Naive B cell (primary cell): ENCODE data around the gene CPNE6. TPM values are rescaled to one million over a fixed set of nuclear protein-coding genes. Genes with fewer than 3 reads are reported as not detected.

Experiments
- ATAC-seq, 2 donors: fragments of 150-1000 bp; cut with Tn5 transposase; 2 replicates each; pipeline ENCODE4 v1.10.0; 2021; ENCODE audit warnings: low read depth in 2 of 2, mild to moderate bottlenecking in 2 of 2, moderate library complexity in 2 of 2
- DNase-seq: peaks from one replicate; pipeline ENCODE4 v3.0.0; 2022
- H3K27ac Mint-ChIP-seq, 6 donors: one replicate each; pipeline ENCODE4 v1.8.0; 2020 to 2022; ENCODE audit warnings: mild to moderate bottlenecking in 6 of 6, mixed read lengths in 6 of 6, moderate library complexity in 5 of 6, inconsistent platforms in 2 of 6
- H3K27me3 Mint-ChIP-seq, 3 donors: one replicate each; pipeline ENCODE4 v1.8.0; 2021 to 2022; ENCODE audit warnings: mixed read lengths in 3 of 3, mild to moderate bottlenecking in 1 of 3
- H3K36me3 Mint-ChIP-seq, 2 donors: one replicate each; pipeline ENCODE4 v1.8.0; 2020 to 2022; ENCODE audit warnings: mixed read lengths in 2 of 2, inconsistent platforms in 1 of 2, mild to moderate bottlenecking in 1 of 2
- H3K4me1 Mint-ChIP-seq, 3 donors: one replicate each; pipeline ENCODE4 v1.8.0; 2020 to 2022; ENCODE audit warnings: mixed read lengths in 3 of 3, inconsistent platforms in 1 of 3, mild to moderate bottlenecking in 1 of 3, moderate library complexity in 1 of 3
- H3K4me3 Mint-ChIP-seq, 8 donors: one replicate each; pipeline ENCODE4 v1.8.0; 2020 to 2022; ENCODE audit warnings: mild to moderate bottlenecking in 8 of 8, mixed read lengths in 8 of 8, moderate library complexity in 8 of 8, inconsistent platforms in 2 of 8
- H3K9me3 Mint-ChIP-seq, 7 donors: one replicate each; pipeline ENCODE4 v1.8.0; 2020 to 2022; ENCODE audit warnings: mixed read lengths in 7 of 7, mild to moderate bottlenecking in 5 of 7, inconsistent platforms in 2 of 7, moderate library complexity in 1 of 7
- polyA plus RNA-seq, 6 donors: library from polyadenylated mRNA; unstranded; fragments of 300-500 nt; fragmentation: Illumina TruSeq; gene quantifications; one replicate each; pipeline ENCODE4 v1.2.3, GENCODE V29; 2021; ENCODE audit warnings: low read depth in 6 of 6

The CPNE6 gene
- polyA plus RNA-seq, 6 donors from 2014 or later, result 1.1 TPM; not detected in 5

DNA sequence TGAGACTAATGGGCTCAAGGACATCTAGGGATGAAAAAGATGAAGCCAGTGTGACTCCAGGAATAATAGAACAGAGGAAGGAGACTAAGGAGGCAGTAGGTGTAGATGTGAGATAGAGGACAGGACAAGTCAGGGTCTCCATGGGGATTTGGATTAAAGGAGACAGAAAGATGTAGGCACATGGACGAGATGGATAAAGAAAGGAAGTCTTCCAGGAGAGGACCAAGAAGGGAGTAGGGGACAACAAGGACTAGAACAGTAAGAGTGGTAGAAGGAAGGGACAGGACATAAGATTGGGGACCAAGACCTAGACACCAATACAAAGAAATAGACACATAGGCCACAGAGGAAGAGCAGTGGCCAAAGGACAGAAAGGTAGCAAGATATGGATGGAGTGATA, 15.6 kb downstream of the CPNE6 start:
- H3K4me3 Mint-ChIP-seq, result peak overlapping the region in 1 of 8 donors; percentile 59
- peaks cover 20 to 28% (median 20%) of the 10 kb centered on the region in 3 donors for H3K4me1 Mint-ChIP-seq
- DNase-seq (no peak), ATAC-seq (no peak)
- no peak overlapping the region for H3K27ac Mint-ChIP-seq
- no peaks in the 10 kb centered on the region for H3K36me3 Mint-ChIP-seq
- H3K27me3 Mint-ChIP-seq, result no peaks in the 10 kb centered on the region
- H3K9me3 Mint-ChIP-seq, result no peaks in the 10 kb centered on the region

DNA sequence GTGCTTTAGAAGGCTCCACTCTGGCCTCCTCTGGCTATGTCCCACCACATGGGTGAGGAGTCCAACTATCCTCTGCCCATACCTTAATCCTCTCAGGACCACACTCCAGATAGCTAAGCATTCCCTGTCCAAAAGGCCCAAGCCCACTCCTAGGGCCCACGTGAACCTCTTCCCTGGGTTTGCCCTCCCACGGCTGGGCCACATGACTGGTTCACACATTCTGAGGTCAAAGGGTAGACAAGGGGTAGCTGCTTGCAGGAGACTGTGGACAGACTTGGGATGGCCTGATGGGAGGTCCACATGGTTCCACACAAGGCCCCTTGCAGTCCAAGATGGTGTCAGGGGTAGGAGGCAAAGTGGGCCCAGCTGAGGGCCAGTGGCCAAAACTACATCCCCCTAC, 16.7 kb downstream of the CPNE6 start:
- no peaks in the 10 kb centered on the region for H3K9me3 Mint-ChIP-seq
- H3K27ac Mint-ChIP-seq, result no peak overlapping the region
- no peak overlapping the region for H3K4me3 Mint-ChIP-seq
- no peak for ATAC-seq
- DNase-seq, result no peak
- no peaks in the 10 kb centered on the region for H3K36me3 Mint-ChIP-seq
- H3K27me3 Mint-ChIP-seq, result no peaks in the 10 kb centered on the region
- H3K4me1 Mint-ChIP-seq, result peaks cover 15 to 31% (median 17%) of the 10 kb centered on the region in 3 donors

DNA sequence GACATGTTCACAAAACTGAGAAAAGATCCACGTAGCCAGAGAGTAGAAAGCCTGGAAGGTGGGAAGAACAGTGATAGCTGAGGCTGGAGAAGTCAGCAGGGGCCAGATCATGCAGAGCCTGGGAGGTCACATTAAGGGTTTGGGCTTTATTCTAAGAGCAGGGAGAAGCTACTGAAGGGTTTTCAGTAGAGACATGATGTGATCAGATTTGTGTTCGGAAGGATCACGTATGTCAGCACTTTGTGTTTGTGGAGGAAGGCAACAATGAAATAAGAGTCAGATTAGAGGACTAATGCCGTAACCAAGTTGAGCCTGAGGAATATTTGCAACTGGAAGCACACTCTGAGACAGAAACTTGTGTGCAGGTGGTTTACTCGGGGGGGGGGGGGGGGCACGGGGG, 18.5 kb downstream of the CPNE6 start:
- Mint-ChIP-seq H3K4me3 (peak overlapping the region in 1 of 8 donors; percentile 83), H3K4me1 (peaks cover 18 to 35% (median 21%) of the 10 kb centered on the region in 3 donors), H3K9me3 (no peaks in the 10 kb centered on the region), H3K27ac (no peak overlapping the region), H3K36me3 (peaks cover 0 to 5% of the 10 kb centered on the region in 2 donors), H3K27me3 (no peaks in the 10 kb centered on the region)
- DNase-seq (no peak), ATAC-seq (no peak)

DNA sequence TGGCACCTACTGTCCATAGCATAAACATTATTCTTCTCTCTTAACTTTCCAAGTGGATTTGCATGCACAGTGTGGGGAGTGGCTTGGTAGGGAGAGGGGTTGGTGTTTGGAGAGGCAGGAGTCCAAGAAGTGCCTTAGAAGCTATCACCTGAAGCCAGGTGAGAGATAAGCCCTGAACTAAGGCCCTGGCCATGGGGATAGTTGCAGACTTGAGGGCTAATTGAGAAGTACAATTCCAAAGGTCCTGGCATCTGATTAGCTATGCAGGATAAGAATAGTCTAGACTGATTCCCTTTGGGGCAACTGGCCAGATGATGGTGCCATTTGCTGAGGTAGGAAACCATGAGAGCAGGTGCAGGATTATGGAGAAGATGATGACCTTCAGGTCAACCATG, 20.7 kb downstream of the CPNE6 start:
- Mint-ChIP-seq H3K27ac (peak overlapping the region in 2 of 6 donors; percentile 12 to 82), H3K27me3 (no peaks in the 10 kb centered on the region), H3K9me3 (no peaks in the 10 kb centered on the region), H3K4me3 (peak overlapping the region in 6 of 8 donors; percentile 20 to 100 (median 98)), H3K4me1 (peaks cover 36 to 54% (median 38%) of the 10 kb centered on the region in 3 donors), H3K36me3 (peaks cover 0 to 6% of the 10 kb centered on the region in 2 donors)
- ATAC-seq (no peak), DNase-seq (no peak)

DNA sequence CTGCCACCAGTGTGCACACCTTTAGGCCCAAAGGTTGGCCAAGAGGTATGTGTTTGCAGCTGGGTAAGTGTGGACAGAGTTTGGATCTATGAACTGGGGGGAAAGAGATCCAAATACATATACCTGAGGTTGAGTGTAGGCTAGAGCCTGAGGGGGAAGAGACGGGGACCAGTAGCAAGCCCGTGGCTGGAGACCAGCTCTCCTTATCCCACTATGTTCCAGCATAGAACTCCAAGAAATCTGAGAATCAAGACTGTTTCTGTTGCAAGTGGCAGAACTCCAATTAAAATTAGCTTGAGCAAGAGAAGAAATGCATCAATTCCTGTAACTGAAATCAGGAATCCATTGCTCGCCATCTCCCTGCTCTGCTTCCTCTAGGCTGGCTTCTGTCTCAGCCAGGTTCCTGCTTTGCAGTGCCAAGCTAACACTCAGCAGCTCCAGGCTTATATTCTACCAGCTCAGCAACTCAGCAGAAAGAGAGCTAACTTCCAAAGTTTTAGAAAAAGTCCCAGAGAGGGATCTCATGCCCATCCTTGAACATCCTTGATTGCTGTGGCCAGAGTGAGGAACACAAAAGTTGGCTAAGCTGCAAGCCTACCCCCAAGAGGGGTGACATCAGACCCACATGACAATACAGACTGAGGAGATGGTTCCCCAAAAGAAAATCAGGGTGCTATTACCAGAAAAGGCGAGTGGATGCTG, 21.3 kb downstream of the CPNE6 start:
- Mint-ChIP-seq H3K4me3 (peak overlapping the region; percentile 79 to 100 (median 98)), H3K27me3 (no peaks in the 10 kb centered on the region), H3K9me3 (no peaks in the 10 kb centered on the region), H3K4me1 (peaks cover 36 to 54% (median 38%) of the 10 kb centered on the region in 3 donors), H3K36me3 (peaks cover 0 to 6% of the 10 kb centered on the region in 2 donors), H3K27ac (peak overlapping the region in 4 of 6 donors; percentile 93 to 96 (median 96))
- ATAC-seq (no peak), DNase-seq (no peak)

DNA sequence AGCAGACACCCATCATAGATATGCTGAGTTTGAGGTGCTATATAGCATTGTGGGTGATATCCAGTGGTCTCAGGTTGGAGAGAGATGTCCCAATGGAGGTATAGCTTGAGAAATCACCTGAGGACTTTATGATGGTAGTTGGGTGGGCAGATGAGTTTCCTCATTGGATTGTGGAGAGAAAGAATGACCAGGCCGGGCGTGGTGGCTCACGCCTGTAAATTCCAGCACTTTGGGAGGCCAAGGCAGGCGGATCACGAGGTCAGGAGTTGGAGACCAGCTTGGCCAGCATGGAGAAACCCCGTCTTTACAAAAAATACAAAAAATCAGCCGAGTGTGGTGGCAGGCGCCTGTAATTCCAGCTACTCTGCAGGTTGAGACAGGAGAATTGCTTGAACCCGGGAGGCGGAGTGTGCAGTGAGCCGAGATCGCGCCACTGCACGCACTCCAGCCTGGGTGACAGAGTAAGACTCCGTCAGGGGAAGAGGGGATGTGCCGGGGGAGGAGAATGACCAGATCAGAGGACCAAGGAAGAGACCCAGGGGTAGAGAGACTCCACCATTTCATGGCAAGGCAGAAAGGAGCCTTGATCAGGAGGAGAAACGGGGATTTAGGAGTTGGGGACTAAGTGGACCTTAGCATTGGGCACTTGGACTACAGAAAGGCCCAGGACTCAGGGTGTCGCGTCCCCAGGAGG, 22.0 kb downstream of the CPNE6 start:
- no peak for DNase-seq
- no peak for ATAC-seq
- no peaks in the 10 kb centered on the region for H3K27me3 Mint-ChIP-seq
- peaks cover 0 to 6% of the 10 kb centered on the region in 2 donors for H3K36me3 Mint-ChIP-seq
- peaks cover 36 to 54% (median 38%) of the 10 kb centered on the region in 3 donors for H3K4me1 Mint-ChIP-seq
- H3K27ac Mint-ChIP-seq, result peak overlapping the region; percentile 81 to 96 (median 96)
- H3K9me3 Mint-ChIP-seq, result no peaks in the 10 kb centered on the region
- peak overlapping the region; percentile 96 to 100 (median 99) for H3K4me3 Mint-ChIP-seq

DNA sequence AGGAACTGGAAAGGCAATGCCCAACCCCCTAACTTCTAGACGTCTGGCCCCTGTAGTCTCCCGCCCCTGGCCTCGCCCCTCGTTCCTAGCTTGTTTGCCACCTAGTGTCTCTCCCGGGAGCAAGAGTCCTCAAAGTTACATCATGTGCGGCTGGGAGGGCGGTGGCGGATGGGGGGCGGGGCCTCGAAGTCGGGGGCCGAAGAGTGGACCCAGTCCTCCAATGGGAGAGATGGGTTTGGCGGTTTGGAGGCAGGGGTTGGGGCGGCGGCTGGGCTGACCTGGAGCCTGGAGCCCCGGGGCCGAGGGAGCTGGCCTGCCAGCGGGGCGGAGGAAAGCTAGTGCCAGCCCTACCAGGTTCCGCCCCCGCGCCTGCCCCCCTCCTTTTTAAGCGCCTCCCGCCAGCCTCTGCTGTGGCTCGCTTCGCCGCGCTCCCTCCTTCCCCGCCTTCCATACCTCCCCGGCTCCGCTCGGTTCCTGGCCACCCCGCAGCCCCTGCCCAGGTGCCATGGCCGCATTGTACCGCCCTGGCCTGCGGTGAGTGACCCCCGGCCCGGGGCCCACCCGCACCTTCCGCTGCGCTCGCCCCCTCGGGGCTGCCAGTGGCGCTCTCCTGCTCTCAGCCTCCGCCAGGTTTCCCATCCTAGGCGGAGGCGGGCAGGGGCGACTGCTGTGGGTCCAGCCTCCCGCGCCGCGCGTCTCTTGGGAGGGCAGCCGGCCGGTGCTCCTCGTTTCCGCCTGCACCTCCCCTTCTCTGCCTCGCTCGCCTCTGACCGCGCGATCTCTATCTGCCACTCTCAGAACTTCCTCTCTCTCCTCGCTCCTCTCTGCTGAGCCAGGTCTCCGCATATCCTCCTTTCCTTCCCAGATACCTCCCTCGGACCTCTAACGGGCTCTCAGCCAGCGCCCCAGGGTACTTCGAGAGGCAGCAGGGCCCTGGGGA, 22.8 kb downstream of the CPNE6 start, which contains the start of gene PCK2:
PCK2 (plus strand) TSS at position 411 of the 940 bp plus-strand sequence; CDS start at position 506, 95 bp downstream.
- Mint-ChIP-seq H3K4me1 (peaks cover 36 to 54% (median 38%) of the 10 kb centered on the region in 3 donors), H3K9me3 (no peaks in the 10 kb centered on the region), H3K27ac (peak within 1 kb of the TSS; percentile 93 to 98 (median 96)), H3K36me3 (peaks cover 0 to 8% of the 10 kb centered on the region in 2 donors), H3K4me3 (peak within 1 kb of the TSS; percentile 96 to 100 (median 99)), H3K27me3 (no peaks in the 10 kb centered on the region)
- ATAC-seq, result peak; percentile 64 to 67
- peak; percentile 62 for DNase-seq

DNA sequence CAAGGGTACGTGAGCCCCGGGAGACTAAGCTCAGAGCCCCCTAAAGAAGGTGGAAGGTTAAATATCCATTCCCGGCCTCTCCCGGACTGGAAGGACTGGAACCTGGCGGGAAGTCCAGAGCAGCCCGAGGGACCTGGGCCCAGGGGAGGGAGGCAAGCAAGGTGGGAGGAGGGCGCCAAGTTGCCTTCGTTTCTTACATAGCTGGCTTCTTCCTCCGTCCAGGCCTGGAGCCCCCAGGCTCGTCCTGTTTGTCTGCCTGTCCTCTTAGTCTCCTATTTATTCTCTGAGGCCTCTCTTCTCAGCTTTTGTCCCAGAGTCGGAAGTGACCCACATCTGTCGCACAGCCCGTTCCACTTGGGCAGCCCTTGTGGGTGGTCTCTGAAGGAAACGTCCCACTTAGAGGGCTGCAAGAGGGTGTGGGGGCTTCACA, 23.5 kb downstream of the CPNE6 start:
- Mint-ChIP-seq H3K27me3 (no peaks in the 10 kb centered on the region), H3K4me3 (peak overlapping the region; percentile 96 to 100 (median 99)), H3K9me3 (no peaks in the 10 kb centered on the region), H3K36me3 (peaks cover 0 to 14% of the 10 kb centered on the region in 2 donors), H3K27ac (peak overlapping the region; percentile 88 to 98 (median 96)), H3K4me1 (peaks cover 32 to 55% (median 43%) of the 10 kb centered on the region in 3 donors)
- DNase-seq, result no peak
- ATAC-seq, result no peak

DNA sequence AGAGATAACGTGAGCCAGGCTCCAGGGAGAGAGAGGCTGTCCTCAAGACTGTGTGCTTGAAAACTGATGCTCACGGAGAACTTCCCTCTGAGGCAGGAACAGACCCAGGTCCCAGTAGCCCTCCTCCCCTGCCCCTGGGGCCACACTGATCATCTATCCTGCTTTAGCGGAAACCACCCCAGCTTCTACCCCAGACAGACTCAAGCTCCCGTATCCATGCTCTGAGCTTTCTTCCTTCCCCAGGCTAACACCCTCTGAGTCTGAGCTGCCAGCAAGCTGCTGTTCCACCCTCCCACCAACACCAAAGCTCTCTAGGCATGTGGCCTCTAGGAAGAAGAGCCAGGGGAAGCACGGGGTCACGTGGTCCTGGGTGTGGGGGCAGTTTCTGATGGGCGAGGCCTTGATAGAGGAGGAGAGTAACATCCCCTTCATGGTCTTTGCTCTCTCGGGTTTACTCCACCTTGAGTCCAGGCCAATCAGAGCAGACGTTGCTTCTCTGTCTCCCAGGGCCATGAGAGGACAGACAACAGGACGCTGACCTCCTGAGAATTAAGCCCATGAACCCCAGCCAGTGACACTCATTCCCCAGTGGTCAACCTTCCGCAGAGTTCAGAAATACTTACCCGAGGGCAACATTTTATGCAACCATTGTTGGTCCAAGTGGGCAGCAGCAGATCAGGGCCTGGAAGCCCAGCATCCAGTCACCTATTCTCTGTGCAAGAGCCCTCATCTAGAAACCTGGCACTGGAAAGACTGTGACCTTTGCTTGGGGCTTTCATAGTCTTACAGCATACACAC, 24.1 kb downstream of the CPNE6 start:
- H3K4me1 Mint-ChIP-seq, result peaks cover 30 to 50% (median 41%) of the 10 kb centered on the region in 3 donors
- H3K27me3 Mint-ChIP-seq, result no peaks in the 10 kb centered on the region
- DNase-seq (peak; percentile 54), ATAC-seq (peak; percentile 49 to 55)
- peaks cover 0 to 14% of the 10 kb centered on the region in 2 donors for H3K36me3 Mint-ChIP-seq
- peak overlapping the region; percentile 88 to 98 (median 96) for H3K27ac Mint-ChIP-seq
- peak overlapping the region; percentile 96 to 100 (median 99) for H3K4me3 Mint-ChIP-seq
- H3K9me3 Mint-ChIP-seq, result no peaks in the 10 kb centered on the region

DNA sequence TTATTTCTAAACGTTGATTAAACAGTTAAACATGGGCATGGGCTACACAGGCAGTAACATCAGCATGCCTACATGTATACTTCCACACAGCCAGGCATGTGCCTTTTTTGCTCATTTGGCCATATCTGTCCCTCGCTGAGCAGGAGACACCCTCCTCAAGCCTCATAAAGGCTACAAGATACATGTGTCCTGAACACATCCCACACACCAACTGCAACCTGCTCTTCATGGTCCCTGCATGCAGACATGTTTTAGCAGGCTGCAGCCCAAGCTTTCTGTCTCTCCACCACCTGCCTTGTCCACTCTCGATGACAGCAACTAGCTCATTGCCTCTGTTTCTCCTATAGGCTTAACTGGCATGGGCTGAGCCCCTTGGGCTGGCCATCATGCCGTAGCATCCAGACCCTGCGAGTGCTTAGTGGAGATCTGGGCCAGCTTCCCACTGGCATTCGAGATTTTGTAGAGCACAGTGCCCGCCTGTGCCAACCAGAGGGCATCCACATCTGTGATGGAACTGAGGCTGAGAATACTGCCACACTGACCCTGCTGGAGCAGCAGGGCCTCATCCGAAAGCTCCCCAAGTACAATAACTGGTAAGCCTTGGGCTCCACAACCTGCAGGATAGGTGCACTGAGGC, 25.3 kb downstream of the CPNE6 start:
- peaks cover 26 to 46% (median 37%) of the 10 kb centered on the region in 3 donors for H3K4me1 Mint-ChIP-seq
- peaks cover 0 to 14% of the 10 kb centered on the region in 2 donors for H3K36me3 Mint-ChIP-seq
- H3K4me3 Mint-ChIP-seq, result peak overlapping the region; percentile 36 to 82 (median 58)
- peak overlapping the region in 4 of 6 donors; percentile 18 to 69 (median 56) for H3K27ac Mint-ChIP-seq
- H3K27me3 Mint-ChIP-seq, result no peaks in the 10 kb centered on the region
- DNase-seq (no peak), ATAC-seq (no peak)
- H3K9me3 Mint-ChIP-seq, result no peaks in the 10 kb centered on the region

DNA sequence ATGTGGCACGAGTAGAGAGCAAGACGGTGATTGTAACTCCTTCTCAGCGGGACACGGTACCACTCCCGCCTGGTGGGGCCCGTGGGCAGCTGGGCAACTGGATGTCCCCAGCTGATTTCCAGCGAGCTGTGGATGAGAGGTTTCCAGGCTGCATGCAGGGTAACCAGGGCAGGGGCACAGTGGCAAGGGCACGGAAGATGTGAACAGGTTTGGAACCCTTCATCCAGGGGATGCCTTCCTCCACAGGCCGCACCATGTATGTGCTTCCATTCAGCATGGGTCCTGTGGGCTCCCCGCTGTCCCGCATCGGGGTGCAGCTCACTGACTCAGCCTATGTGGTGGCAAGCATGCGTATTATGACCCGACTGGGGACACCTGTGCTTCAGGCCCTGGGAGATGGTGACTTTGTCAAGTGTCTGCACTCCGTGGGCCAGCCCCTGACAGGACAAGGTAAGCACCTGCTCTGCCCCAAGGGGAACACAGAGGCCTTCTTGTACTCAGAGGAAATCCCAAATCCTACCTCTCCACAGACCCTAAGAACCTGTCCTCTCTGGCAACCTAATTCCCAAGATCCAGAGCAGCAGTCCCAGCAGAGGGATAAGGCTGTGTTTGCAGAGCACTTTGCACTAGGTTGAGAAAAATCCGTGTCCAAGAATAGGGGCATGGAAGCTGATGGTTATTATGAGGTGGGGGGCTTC, 27.0 kb downstream of the CPNE6 start:
- Mint-ChIP-seq H3K27me3 (no peaks in the 10 kb centered on the region), H3K4me1 (peaks cover 24 to 35% (median 32%) of the 10 kb centered on the region in 3 donors), H3K27ac (peak overlapping the region in 2 of 6 donors; percentile 65 to 78), H3K4me3 (peak overlapping the region in 1 of 8 donors; percentile 61), H3K9me3 (no peaks in the 10 kb centered on the region), H3K36me3 (peaks cover 0 to 22% of the 10 kb centered on the region in 2 donors)
- DNase-seq, result no peak
- ATAC-seq, result no peak
